Measurements from ENCODE around the gene GRM7.

GRM7 gene

GRCh38 chr3:7238565-7239295, 377.8 kb downstream of the GRM7 start:
- Histone ChIP-seq H3K4me3 (ENCODE audit: low read length) (no peak overlapping the region), H3K9me3 (ENCODE audit: low read length) (no peaks in the 10 kb centered on the region), H3K27me3 (ENCODE audit: insufficient read depth, low read length) (no peaks in the 10 kb centered on the region), H3K36me3 (ENCODE audit: insufficient read depth, low read length) (no peaks in the 10 kb centered on the region), H3K4me1 (ENCODE audit: insufficient read depth, low read length) (no peaks in the 10 kb centered on the region), H2AFZ (ENCODE audit: low read depth, low read length) (no peak overlapping the region)

- H3K9me3 ChIP-seq (ENCODE audit: low read length) = no peaks in the 10 kb centered on the region
- H2AFZ ChIP-seq (ENCODE audit: low read depth, low read length) = no peak overlapping the region
Measured at GRCh38 chr3:7241584-7242302, 380.8 kb downstream of the GRM7 start.

GRCh38 chr3:7242303-7242635, 381.4 kb downstream of the GRM7 start:
- no peaks in the 10 kb centered on the region for H3K9me3 ChIP-seq (ENCODE audit: low read length)
- no peak overlapping the region for H3K4me3 ChIP-seq (ENCODE audit: low read length)
- H3K36me3 ChIP-seq (ENCODE audit: insufficient read depth, low read length) = no peaks in the 10 kb centered on the region
- H3K4me1 ChIP-seq (ENCODE audit: insufficient read depth, low read length) = no peaks in the 10 kb centered on the region
- no peaks in the 10 kb centered on the region for H3K27me3 ChIP-seq (ENCODE audit: insufficient read depth, low read length)
- no peak overlapping the region for H2AFZ ChIP-seq (ENCODE audit: low read depth, low read length)

More at GRCh38 chr3:7241584-7242302, 380.8 kb downstream of the GRM7 start:
- Histone ChIP-seq H3K36me3 (ENCODE audit: insufficient read depth, low read length) (no peaks in the 10 kb centered on the region), H3K4me1 (ENCODE audit: insufficient read depth, low read length) (no peaks in the 10 kb centered on the region), H3K4me3 (ENCODE audit: low read length) (no peak overlapping the region), H3K27me3 (ENCODE audit: insufficient read depth, low read length) (no peaks in the 10 kb centered on the region)

GRCh38 chr3:7249493-7250076, 388.7 kb downstream of the GRM7 start:
- H3K4me3 ChIP-seq (ENCODE audit: low read length) = no peak overlapping the region
- no peaks in the 10 kb centered on the region for H3K9me3 ChIP-seq (ENCODE audit: low read length)
- no peak overlapping the region for H2AFZ ChIP-seq (ENCODE audit: low read depth, low read length)
- H3K27me3 ChIP-seq (ENCODE audit: insufficient read depth, low read length) = no peaks in the 10 kb centered on the region
- no peaks in the 10 kb centered on the region for H3K36me3 ChIP-seq (ENCODE audit: insufficient read depth, low read length)
- H3K4me1 ChIP-seq (ENCODE audit: insufficient read depth, low read length) = no peaks in the 10 kb centered on the region

GRCh38 chr3:7254251-7254650, 393.3 kb downstream of the GRM7 start:
- H3K27me3 ChIP-seq (ENCODE audit: insufficient read depth, low read length) = no peaks in the 10 kb centered on the region
- no peak overlapping the region for H3K4me3 ChIP-seq (ENCODE audit: low read length)
- no peaks in the 10 kb centered on the region for H3K36me3 ChIP-seq (ENCODE audit: insufficient read depth, low read length)
- no peaks in the 10 kb centered on the region for H3K9me3 ChIP-seq (ENCODE audit: low read length)
- no peaks in the 10 kb centered on the region for H3K4me1 ChIP-seq (ENCODE audit: insufficient read depth, low read length)
- no peak overlapping the region for H2AFZ ChIP-seq (ENCODE audit: low read depth, low read length)

- Histone ChIP-seq H2AFZ (ENCODE audit: low read depth, low read length) (no peak overlapping the region), H3K9me3 (ENCODE audit: low read length) (no peaks in the 10 kb centered on the region), H3K4me1 (ENCODE audit: insufficient read depth, low read length) (no peaks in the 10 kb centered on the region), H3K4me3 (ENCODE audit: low read length) (no peak overlapping the region), H3K36me3 (ENCODE audit: insufficient read depth, low read length) (no peaks in the 10 kb centered on the region), H3K27me3 (ENCODE audit: insufficient read depth, low read length) (no peaks in the 10 kb centered on the region)
Measured at GRCh38 chr3:7260975-7261374, 400.1 kb downstream of the GRM7 start.

- no peak overlapping the region for H2AFZ ChIP-seq (ENCODE audit: low read depth, low read length)
- H3K4me3 ChIP-seq (ENCODE audit: low read length) = no peak overlapping the region
- no peaks in the 10 kb centered on the region for H3K27me3 ChIP-seq (ENCODE audit: insufficient read depth, low read length)
- H3K9me3 ChIP-seq (ENCODE audit: low read length) = no peaks in the 10 kb centered on the region
- no peaks in the 10 kb centered on the region for H3K36me3 ChIP-seq (ENCODE audit: insufficient read depth, low read length)
- H3K4me1 ChIP-seq (ENCODE audit: insufficient read depth, low read length) = no peaks in the 10 kb centered on the region
Measured at GRCh38 chr3:7263347-7264195, 402.7 kb downstream of the GRM7 start.

GRCh38 chr3:7264196-7264526, 403.2 kb downstream of the GRM7 start:
- no peaks in the 10 kb centered on the region for H3K9me3 ChIP-seq (ENCODE audit: low read length)
- no peaks in the 10 kb centered on the region for H3K27me3 ChIP-seq (ENCODE audit: insufficient read depth, low read length)
- no peak overlapping the region for H2AFZ ChIP-seq (ENCODE audit: low read depth, low read length)

GRCh38 chr3:7265736-7266135, 404.8 kb downstream of the GRM7 start:
- Histone ChIP-seq H3K36me3 (ENCODE audit: insufficient read depth, low read length) (no peaks in the 10 kb centered on the region), H3K27me3 (ENCODE audit: insufficient read depth, low read length) (no peaks in the 10 kb centered on the region), H3K9me3 (ENCODE audit: low read length) (no peaks in the 10 kb centered on the region), H3K4me1 (ENCODE audit: insufficient read depth, low read length) (no peaks in the 10 kb centered on the region), H2AFZ (ENCODE audit: low read depth, low read length) (no peak overlapping the region), H3K4me3 (ENCODE audit: low read length) (no peak overlapping the region)

More at GRCh38 chr3:7264196-7264526, 403.2 kb downstream of the GRM7 start:
- no peaks in the 10 kb centered on the region for H3K4me1 ChIP-seq (ENCODE audit: insufficient read depth, low read length)
- H3K36me3 ChIP-seq (ENCODE audit: insufficient read depth, low read length) = no peaks in the 10 kb centered on the region
- H3K4me3 ChIP-seq (ENCODE audit: low read length) = no peak overlapping the region

- H3K4me3 ChIP-seq (ENCODE audit: low read length) = no peak overlapping the region
- H3K36me3 ChIP-seq (ENCODE audit: insufficient read depth, low read length) = no peaks in the 10 kb centered on the region
- no peak overlapping the region for H2AFZ ChIP-seq (ENCODE audit: low read depth, low read length)
- no peaks in the 10 kb centered on the region for H3K27me3 ChIP-seq (ENCODE audit: insufficient read depth, low read length)
- H3K9me3 ChIP-seq (ENCODE audit: low read length) = no peaks in the 10 kb centered on the region
- H3K4me1 ChIP-seq (ENCODE audit: insufficient read depth, low read length) = no peaks in the 10 kb centered on the region
Measured at GRCh38 chr3:7266551-7266950, 405.6 kb downstream of the GRM7 start.

GRCh38 chr3:7270731-7271130, 409.8 kb downstream of the GRM7 start:
- Histone ChIP-seq H3K27me3 (ENCODE audit: insufficient read depth, low read length) (no peaks in the 10 kb centered on the region), H2AFZ (ENCODE audit: low read depth, low read length) (no peak overlapping the region), H3K9me3 (ENCODE audit: low read length) (no peaks in the 10 kb centered on the region), H3K4me3 (ENCODE audit: low read length) (no peak overlapping the region), H3K36me3 (ENCODE audit: insufficient read depth, low read length) (no peaks in the 10 kb centered on the region), H3K4me1 (ENCODE audit: insufficient read depth, low read length) (no peaks in the 10 kb centered on the region)

GRCh38 chr3:7271631-7272030, 410.7 kb downstream of the GRM7 start:
- H3K36me3 ChIP-seq (ENCODE audit: insufficient read depth, low read length) = no peaks in the 10 kb centered on the region
- no peak overlapping the region for H3K4me3 ChIP-seq (ENCODE audit: low read length)
- no peaks in the 10 kb centered on the region for H3K9me3 ChIP-seq (ENCODE audit: low read length)
- no peaks in the 10 kb centered on the region for H3K27me3 ChIP-seq (ENCODE audit: insufficient read depth, low read length)
- no peak overlapping the region for H2AFZ ChIP-seq (ENCODE audit: low read depth, low read length)
- no peaks in the 10 kb centered on the region for H3K4me1 ChIP-seq (ENCODE audit: insufficient read depth, low read length)

GRCh38 chr3:7272203-7272602, 411.3 kb downstream of the GRM7 start:
- no peaks in the 10 kb centered on the region for H3K27me3 ChIP-seq (ENCODE audit: insufficient read depth, low read length)
- no peaks in the 10 kb centered on the region for H3K9me3 ChIP-seq (ENCODE audit: low read length)
- no peak overlapping the region for H2AFZ ChIP-seq (ENCODE audit: low read depth, low read length)
- no peak overlapping the region for H3K4me3 ChIP-seq (ENCODE audit: low read length)
- H3K4me1 ChIP-seq (ENCODE audit: insufficient read depth, low read length) = no peaks in the 10 kb centered on the region
- no peaks in the 10 kb centered on the region for H3K36me3 ChIP-seq (ENCODE audit: insufficient read depth, low read length)
